ENCODE results near the gene EYS.

The EYS gene

GRCh38 chr6:65262241-65262640 is 444.8 kb downstream of the EYS start:
- H3K36me3 ChIP-seq (ENCODE audit: control insufficient read depth in 2 of 2, insufficient read depth in 2 of 2, low read length in 2 of 2): no peaks in the 10 kb centered on the region
- H3K4me3 ChIP-seq (ENCODE audit: low read length in 2 of 2): no peak overlapping the region
- no peak overlapping the region for H3K27ac ChIP-seq (ENCODE audit: low read depth in 2 of 2, low read length in 2 of 2)
- H3K9me3 ChIP-seq (ENCODE audit: control insufficient read depth in 2 of 2, low read length in 2 of 2): no peaks in the 10 kb centered on the region
- H3K27me3 ChIP-seq (ENCODE audit: control insufficient read depth in 2 of 2, insufficient read depth in 2 of 2, low read length in 2 of 2): no peaks in the 10 kb centered on the region
- no peak overlapping the region for H3K9ac ChIP-seq (ENCODE audit: low read depth in 1 of 2, low read length in 2 of 2)
- H3K4me1 ChIP-seq (ENCODE audit: control insufficient read depth in 2 of 2, insufficient read depth in 2 of 2, low read length in 2 of 2): no peaks in the 10 kb centered on the region

DNA sequence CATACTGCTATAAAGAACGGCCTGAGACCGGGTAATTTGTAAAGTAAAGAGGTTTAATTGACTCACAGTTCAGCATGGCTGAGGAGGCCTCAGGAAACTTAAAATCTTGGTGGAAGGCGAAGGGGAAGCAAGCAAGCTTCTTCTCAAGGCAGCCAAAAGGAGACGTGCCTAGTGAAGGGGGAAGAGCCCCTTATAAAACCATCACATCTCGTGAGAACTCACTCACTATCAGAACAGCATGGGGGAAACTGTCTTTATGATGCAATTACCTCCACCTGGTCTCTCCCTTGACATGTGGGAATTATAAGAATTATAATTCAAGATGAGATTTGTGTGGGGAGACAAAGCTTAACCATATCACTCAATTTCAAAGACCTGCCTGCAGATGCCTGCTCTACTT is 447.0 kb downstream of the EYS start:
- H3K9ac ChIP-seq (ENCODE audit: low read depth in 1 of 2, low read length in 2 of 2): no peak overlapping the region
- no peaks in the 10 kb centered on the region for H3K4me1 ChIP-seq (ENCODE audit: control insufficient read depth in 2 of 2, insufficient read depth in 2 of 2, low read length in 2 of 2)
- no peak overlapping the region for H3K4me3 ChIP-seq (ENCODE audit: low read length in 2 of 2)

DNA sequence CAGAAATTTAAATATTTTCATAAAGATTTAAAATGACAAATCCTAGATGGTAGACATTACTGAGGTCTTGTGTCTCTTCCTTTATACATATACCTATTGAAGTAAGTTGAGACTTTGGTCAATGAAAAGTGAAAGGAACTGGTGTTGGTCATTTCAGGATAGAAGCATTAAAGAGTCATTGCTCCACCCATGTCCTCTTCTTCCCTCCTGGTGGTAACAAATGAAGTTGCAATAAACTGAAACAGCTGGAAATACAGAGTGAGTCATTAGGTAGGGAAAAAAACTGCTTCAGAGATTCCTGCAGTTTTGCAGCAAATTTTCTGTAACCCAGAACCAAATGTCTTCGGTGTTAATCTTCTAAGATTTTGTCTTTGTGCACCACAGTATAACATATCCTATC is 448.0 kb downstream of the EYS start:
- H3K9ac ChIP-seq (ENCODE audit: low read depth in 1 of 2, low read length in 2 of 2): no peak overlapping the region
- no peaks in the 10 kb centered on the region for H3K36me3 ChIP-seq (ENCODE audit: control insufficient read depth in 2 of 2, insufficient read depth in 2 of 2, low read length in 2 of 2)
- no peak overlapping the region for H3K4me3 ChIP-seq (ENCODE audit: low read length in 2 of 2)
- H3K4me1 ChIP-seq (ENCODE audit: control insufficient read depth in 2 of 2, insufficient read depth in 2 of 2, low read length in 2 of 2): no peaks in the 10 kb centered on the region
- no peak overlapping the region for H3K27ac ChIP-seq (ENCODE audit: low read depth in 2 of 2, low read length in 2 of 2)
- H3K27me3 ChIP-seq (ENCODE audit: control insufficient read depth in 2 of 2, insufficient read depth in 2 of 2, low read length in 2 of 2): no peaks in the 10 kb centered on the region
- H3K9me3 ChIP-seq (ENCODE audit: control insufficient read depth in 2 of 2, low read length in 2 of 2): no peaks in the 10 kb centered on the region

More for the DNA sequence above, 447.0 kb downstream of the EYS start:
- Histone ChIP-seq H3K36me3 (ENCODE audit: control insufficient read depth in 2 of 2, insufficient read depth in 2 of 2, low read length in 2 of 2) (no peaks in the 10 kb centered on the region), H3K9me3 (ENCODE audit: control insufficient read depth in 2 of 2, low read length in 2 of 2) (no peaks in the 10 kb centered on the region), H3K27me3 (ENCODE audit: control insufficient read depth in 2 of 2, insufficient read depth in 2 of 2, low read length in 2 of 2) (no peaks in the 10 kb centered on the region), H3K27ac (ENCODE audit: low read depth in 2 of 2, low read length in 2 of 2) (no peak overlapping the region)

GRCh38 chr6:65253041-65253440 is 454.0 kb downstream of the EYS start:
- H3K4me3 ChIP-seq (ENCODE audit: low read length in 2 of 2): no peak overlapping the region
- H3K9ac ChIP-seq (ENCODE audit: low read depth in 1 of 2, low read length in 2 of 2): no peak overlapping the region
- no peaks in the 10 kb centered on the region for H3K9me3 ChIP-seq (ENCODE audit: control insufficient read depth in 2 of 2, low read length in 2 of 2)
- H3K27me3 ChIP-seq (ENCODE audit: control insufficient read depth in 2 of 2, insufficient read depth in 2 of 2, low read length in 2 of 2): no peaks in the 10 kb centered on the region
- no peaks in the 10 kb centered on the region for H3K4me1 ChIP-seq (ENCODE audit: control insufficient read depth in 2 of 2, insufficient read depth in 2 of 2, low read length in 2 of 2)
- no peak overlapping the region for H3K27ac ChIP-seq (ENCODE audit: low read depth in 2 of 2, low read length in 2 of 2)
- H3K36me3 ChIP-seq (ENCODE audit: control insufficient read depth in 2 of 2, insufficient read depth in 2 of 2, low read length in 2 of 2): no peaks in the 10 kb centered on the region

DNA sequence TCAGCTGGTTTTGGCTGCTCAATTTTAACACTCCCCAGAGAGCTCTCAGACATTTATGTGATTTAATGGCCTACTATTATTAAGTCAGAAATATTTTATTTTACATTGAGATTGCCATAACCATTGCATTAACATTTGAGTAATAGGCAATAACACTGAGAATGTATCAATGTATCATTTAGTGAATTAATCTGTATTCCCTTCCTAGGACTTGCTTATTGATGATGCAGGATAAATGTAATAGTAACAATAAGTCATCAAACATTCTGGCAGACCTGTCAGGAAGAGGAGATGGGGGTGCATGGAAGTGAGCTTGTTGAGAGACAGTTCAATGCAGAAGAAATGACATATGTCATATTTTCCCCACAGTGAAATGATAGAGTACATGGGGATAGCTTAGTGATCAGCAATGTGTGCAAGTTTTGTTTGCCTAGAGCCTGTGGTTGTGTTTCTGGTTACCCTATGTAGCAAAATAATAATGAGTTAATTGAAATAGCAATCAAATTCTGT is 458.9 kb downstream of the EYS start:
- Histone ChIP-seq H3K4me1 (ENCODE audit: control insufficient read depth in 2 of 2, insufficient read depth in 2 of 2, low read length in 2 of 2) (no peaks in the 10 kb centered on the region), H3K36me3 (ENCODE audit: control insufficient read depth in 2 of 2, insufficient read depth in 2 of 2, low read length in 2 of 2) (no peaks in the 10 kb centered on the region), H3K9ac (ENCODE audit: low read depth in 1 of 2, low read length in 2 of 2) (no peak overlapping the region), H3K4me3 (ENCODE audit: low read length in 2 of 2) (no peak overlapping the region), H3K9me3 (ENCODE audit: control insufficient read depth in 2 of 2, low read length in 2 of 2) (no peaks in the 10 kb centered on the region), H3K27me3 (ENCODE audit: control insufficient read depth in 2 of 2, insufficient read depth in 2 of 2, low read length in 2 of 2) (no peaks in the 10 kb centered on the region), H3K27ac (ENCODE audit: low read depth in 2 of 2, low read length in 2 of 2) (no peak overlapping the region)

DNA sequence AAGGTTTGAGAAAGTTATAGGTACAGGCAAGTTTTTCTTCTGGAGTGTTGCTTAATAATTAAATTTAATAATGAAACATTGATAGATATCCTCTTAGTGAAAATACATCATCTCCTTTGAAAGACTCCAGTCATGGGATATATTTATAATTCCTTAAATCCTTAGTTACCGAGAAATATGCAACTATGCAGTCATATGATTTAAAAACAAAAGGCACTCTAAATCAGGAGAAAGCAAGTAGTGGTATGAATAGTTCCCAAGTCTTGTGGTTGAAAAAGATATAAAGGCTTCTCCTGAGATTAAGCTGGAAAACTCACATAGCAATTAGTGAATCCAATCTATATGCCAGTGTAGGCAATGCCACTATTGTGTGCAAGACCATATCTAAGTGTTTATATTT is 475.4 kb downstream of the EYS start:
- H3K9ac ChIP-seq (ENCODE audit: low read depth in 1 of 2, low read length in 2 of 2): no peak overlapping the region
- H3K27me3 ChIP-seq (ENCODE audit: control insufficient read depth in 2 of 2, insufficient read depth in 2 of 2, low read length in 2 of 2): no peaks in the 10 kb centered on the region
- no peak overlapping the region for H3K27ac ChIP-seq (ENCODE audit: low read depth in 2 of 2, low read length in 2 of 2)
- H3K4me1 ChIP-seq (ENCODE audit: control insufficient read depth in 2 of 2, insufficient read depth in 2 of 2, low read length in 2 of 2): no peaks in the 10 kb centered on the region
- no peaks in the 10 kb centered on the region for H3K9me3 ChIP-seq (ENCODE audit: control insufficient read depth in 2 of 2, low read length in 2 of 2)
- no peaks in the 10 kb centered on the region for H3K36me3 ChIP-seq (ENCODE audit: control insufficient read depth in 2 of 2, insufficient read depth in 2 of 2, low read length in 2 of 2)
- no peak overlapping the region for H3K4me3 ChIP-seq (ENCODE audit: low read length in 2 of 2)

DNA sequence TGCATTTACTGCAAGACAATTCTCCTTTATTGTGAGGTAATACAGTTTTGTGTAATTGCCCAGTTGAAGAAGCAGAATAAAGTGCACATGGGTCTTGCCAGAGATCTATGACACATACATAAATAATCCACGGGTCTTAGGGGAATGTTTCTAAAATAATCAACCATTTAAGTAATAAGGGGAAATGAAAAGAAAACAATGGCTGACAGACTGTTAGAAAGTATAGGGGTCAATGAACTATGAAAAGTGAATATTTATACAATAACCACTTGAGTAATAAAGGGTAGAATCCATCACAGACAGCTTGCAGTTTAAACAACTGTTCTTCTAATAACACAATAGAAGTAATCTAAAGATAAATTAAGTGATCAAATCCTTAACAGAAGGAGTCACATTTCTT is 477.2 kb downstream of the EYS start:
- Histone ChIP-seq H3K9me3 (ENCODE audit: control insufficient read depth in 2 of 2, low read length in 2 of 2) (no peaks in the 10 kb centered on the region), H3K27ac (ENCODE audit: low read depth in 2 of 2, low read length in 2 of 2) (no peak overlapping the region), H3K4me3 (ENCODE audit: low read length in 2 of 2) (no peak overlapping the region), H3K27me3 (ENCODE audit: control insufficient read depth in 2 of 2, insufficient read depth in 2 of 2, low read length in 2 of 2) (no peaks in the 10 kb centered on the region), H3K36me3 (ENCODE audit: control insufficient read depth in 2 of 2, insufficient read depth in 2 of 2, low read length in 2 of 2) (no peaks in the 10 kb centered on the region), H3K9ac (ENCODE audit: low read depth in 1 of 2, low read length in 2 of 2) (no peak overlapping the region), H3K4me1 (ENCODE audit: control insufficient read depth in 2 of 2, insufficient read depth in 2 of 2, low read length in 2 of 2) (no peaks in the 10 kb centered on the region)

GRCh38 chr6:65221153-65221552 is 485.9 kb downstream of the EYS start:
- Histone ChIP-seq H3K4me3 (ENCODE audit: low read length in 2 of 2) (no peak overlapping the region), H3K9me3 (ENCODE audit: control insufficient read depth in 2 of 2, low read length in 2 of 2) (no peaks in the 10 kb centered on the region), H3K27ac (ENCODE audit: low read depth in 2 of 2, low read length in 2 of 2) (no peak overlapping the region), H3K36me3 (ENCODE audit: control insufficient read depth in 2 of 2, insufficient read depth in 2 of 2, low read length in 2 of 2) (no peaks in the 10 kb centered on the region), H3K4me1 (ENCODE audit: control insufficient read depth in 2 of 2, insufficient read depth in 2 of 2, low read length in 2 of 2) (no peaks in the 10 kb centered on the region), H3K27me3 (ENCODE audit: control insufficient read depth in 2 of 2, insufficient read depth in 2 of 2, low read length in 2 of 2) (no peaks in the 10 kb centered on the region), H3K9ac (ENCODE audit: low read depth in 1 of 2, low read length in 2 of 2) (no peak overlapping the region)

- Histone ChIP-seq H3K4me1 (ENCODE audit: control insufficient read depth in 2 of 2, insufficient read depth in 2 of 2, low read length in 2 of 2) (no peaks in the 10 kb centered on the region), H3K27me3 (ENCODE audit: control insufficient read depth in 2 of 2, insufficient read depth in 2 of 2, low read length in 2 of 2) (no peaks in the 10 kb centered on the region)
Measured at GRCh38 chr6:65202738-65203137, 504.3 kb downstream of the EYS start.

GRCh38 chr6:65199683-65200082 is 507.3 kb downstream of the EYS start:
- no peak overlapping the region for H3K9ac ChIP-seq (ENCODE audit: low read depth in 1 of 2, low read length in 2 of 2)
- H3K4me3 ChIP-seq (ENCODE audit: low read length in 2 of 2): no peak overlapping the region
- H3K9me3 ChIP-seq (ENCODE audit: control insufficient read depth in 2 of 2, low read length in 2 of 2): no peaks in the 10 kb centered on the region
- H3K27me3 ChIP-seq (ENCODE audit: control insufficient read depth in 2 of 2, insufficient read depth in 2 of 2, low read length in 2 of 2): no peaks in the 10 kb centered on the region
- H3K27ac ChIP-seq (ENCODE audit: low read depth in 2 of 2, low read length in 2 of 2): no peak overlapping the region
- no peaks in the 10 kb centered on the region for H3K36me3 ChIP-seq (ENCODE audit: control insufficient read depth in 2 of 2, insufficient read depth in 2 of 2, low read length in 2 of 2)
- H3K4me1 ChIP-seq (ENCODE audit: control insufficient read depth in 2 of 2, insufficient read depth in 2 of 2, low read length in 2 of 2): no peaks in the 10 kb centered on the region

More at GRCh38 chr6:65202738-65203137, 504.3 kb downstream of the EYS start:
- Histone ChIP-seq H3K36me3 (ENCODE audit: control insufficient read depth in 2 of 2, insufficient read depth in 2 of 2, low read length in 2 of 2) (no peaks in the 10 kb centered on the region), H3K9ac (ENCODE audit: low read depth in 1 of 2, low read length in 2 of 2) (no peak overlapping the region), H3K9me3 (ENCODE audit: control insufficient read depth in 2 of 2, low read length in 2 of 2) (no peaks in the 10 kb centered on the region), H3K4me3 (ENCODE audit: low read length in 2 of 2) (no peak overlapping the region), H3K27ac (ENCODE audit: low read depth in 2 of 2, low read length in 2 of 2) (no peak overlapping the region)

DNA sequence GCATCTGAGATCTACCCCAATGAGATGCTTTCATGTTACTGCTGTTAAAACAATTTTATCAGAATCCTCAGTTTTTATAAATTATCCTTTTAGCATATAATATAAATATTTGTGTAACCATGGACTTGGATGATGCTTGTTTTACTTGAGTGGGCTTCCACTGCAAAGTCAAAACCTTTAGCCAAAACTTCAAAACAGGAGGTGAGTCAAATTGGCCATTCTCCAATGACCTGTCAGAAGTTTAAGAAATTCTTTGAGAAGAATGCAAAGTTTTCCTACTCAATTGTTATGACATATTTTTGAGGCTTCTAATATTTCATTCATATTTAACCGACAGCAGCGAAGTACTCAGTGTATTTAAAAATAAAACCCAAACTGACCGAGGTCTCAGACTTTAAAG is 507.9 kb downstream of the EYS start:
- no peak overlapping the region for H3K27ac ChIP-seq (ENCODE audit: low read depth in 2 of 2, low read length in 2 of 2)
- no peak overlapping the region for H3K4me3 ChIP-seq (ENCODE audit: low read length in 2 of 2)

More for the DNA sequence above, 507.9 kb downstream of the EYS start:
- H3K9me3 ChIP-seq (ENCODE audit: control insufficient read depth in 2 of 2, low read length in 2 of 2): no peaks in the 10 kb centered on the region
- H3K36me3 ChIP-seq (ENCODE audit: control insufficient read depth in 2 of 2, insufficient read depth in 2 of 2, low read length in 2 of 2): no peaks in the 10 kb centered on the region
- no peaks in the 10 kb centered on the region for H3K4me1 ChIP-seq (ENCODE audit: control insufficient read depth in 2 of 2, insufficient read depth in 2 of 2, low read length in 2 of 2)
- H3K27me3 ChIP-seq (ENCODE audit: control insufficient read depth in 2 of 2, insufficient read depth in 2 of 2, low read length in 2 of 2): no peaks in the 10 kb centered on the region
- no peak overlapping the region for H3K9ac ChIP-seq (ENCODE audit: low read depth in 1 of 2, low read length in 2 of 2)
